HCT116 (cell line): Measurements from ENCODE around the gene GLT6D1. TPM values are rescaled to one million over a fixed set of nuclear protein-coding genes. Genes with fewer than 3 reads are reported as not detected.

ENCODE experiments used
- ATAC-seq: fragments of 200-7000 bp; cut with Tn5 transposase; 2 replicates; pipeline ENCODE4 v1.9.1; 2020; ENCODE audit warnings: mild to moderate bottlenecking, moderate library complexity
- BruUV-seq: library from RNA; stranded (reverse); fragments of 400-500 nt; replicated peaks from 2 replicates; lab custom pipeline; 2021; lab: Mats Ljungman, UMichigan
- CTCF ChIA-PET: fragments of 300-600 bp; sonication (Branson Sonifier 250); formaldehyde crosslinking; loops from one replicate; lab custom pipeline; 2021; ENCODE audit warnings: antibody characterized with exemption; lab: Charles Lee
- POLR2A ChIA-PET: fragments of 300-600, 350-600 bp; sonication (Branson Sonifier 250); formaldehyde crosslinking; loops from one replicate; lab custom pipeline; 2021; ENCODE audit warnings: antibody characterized with exemption; lab: Charles Lee
- RAD21 ChIA-PET, 2 experiments: fragments of 300-600 bp; sonication (Branson Sonifier 250); formaldehyde crosslinking; loops; one replicate each; lab custom pipeline; 2023; ENCODE audit warnings: low total read pairs in 2 of 2; ENCODE audit not compliant: uncharacterized antibody in 2 of 2, unreplicated experiment in 2 of 2, low non-redundant PET in 1 of 2; lab: Charles Lee
- DNase-seq: peaks from one replicate; pipeline ENCODE4 v3.0.0-alpha.2; 2010; ENCODE audit warnings: low read depth, low spot score
- H2AFZ ChIP-seq: fragments of 200-600 bp; shearing (Covaris generic), sonication (generic); 2 replicates; pipeline ENCODE4 v1.6.1; 2017; ENCODE audit warnings: low read depth, mixed run types, mixed read lengths, antibody characterized with exemption, low read length; ENCODE audit not compliant: poor library complexity, severe bottlenecking
- H3K27ac ChIP-seq: 2 replicates; pipeline ENCODE4 v1.5.1; 2012; ENCODE audit warnings: low read depth, low read length
- H3K27me3 ChIP-seq: fragments of 200-600 bp; sonication (generic); 2 replicates; pipeline ENCODE4 v1.6.1; 2016; ENCODE audit warnings: mixed run types, low read length, mixed read lengths; ENCODE audit not compliant: insufficient read depth
- H3K36me3 ChIP-seq, 2 experiments: fragments of 200-500 bp in 1 of 2; fragments of 200-600 bp in 1 of 2; sonication (Bioruptor generic) in 1 of 2; sonication (generic) in 1 of 2; 2 replicates each; pipeline versions ENCODE4 v1.5.1 to v1.6.1; 2014 to 2016; ENCODE audit warnings: low read length in 2 of 2, inconsistent platforms in 1 of 2, mixed read lengths in 1 of 2, mixed run types in 1 of 2; ENCODE audit not compliant: insufficient read depth in 2 of 2, control insufficient read depth in 1 of 2
- H3K4me1 ChIP-seq, 2 experiments: fragments of 200-600 bp in 1 of 2; sonication (generic) in 1 of 2; 2 replicates each; pipeline versions ENCODE4 v1.5.1 to v1.6.1; 2012 to 2017; ENCODE audit warnings: low read length in 2 of 2, inconsistent platforms in 1 of 2, mild to moderate bottlenecking in 1 of 2, mixed read lengths in 1 of 2, mixed run types in 1 of 2, moderate library complexity in 1 of 2; ENCODE audit not compliant: insufficient read depth in 2 of 2, control insufficient read depth in 1 of 2
- H3K4me2 ChIP-seq: fragments of 200-600 bp; sonication (generic); 2 replicates; pipeline ENCODE4 v1.6.1; 2017; ENCODE audit warnings: mixed run types, low read length, mixed read lengths
- H3K4me3 ChIP-seq, 2 experiments: fragments of 200-600 bp in 1 of 2; sonication (generic) in 1 of 2; replicated peaks in 1 of 2; 2 replicates each; pipeline ENCODE4 v1.5.1; 2011 to 2016; ENCODE audit warnings: low read length in 2 of 2, control low read depth in 1 of 2, low read depth in 1 of 2, mild to moderate bottlenecking in 1 of 2, mixed read lengths in 1 of 2, mixed run types in 1 of 2
- H3K79me2 ChIP-seq: fragments of 200-600 bp; sonication (generic); 2 replicates; pipeline ENCODE4 v1.6.1; 2017; ENCODE audit warnings: mild to moderate bottlenecking, mixed run types, low read length, moderate library complexity, mixed read lengths; ENCODE audit not compliant: insufficient read depth
- H3K9ac ChIP-seq: fragments of 200-600 bp; sonication (generic); 2 replicates; pipeline ENCODE4 v1.6.1; 2016; ENCODE audit warnings: low read length, mixed read lengths
- H3K9me2 ChIP-seq: fragments of 200-600 bp; sonication (generic), shearing (Covaris generic); 2 replicates; pipeline ENCODE4 v1.6.1; 2017; ENCODE audit warnings: mixed run types, mild to moderate bottlenecking, moderate library complexity; ENCODE audit not compliant: insufficient read depth
- H3K9me3 ChIP-seq, 2 experiments: fragments of 200-500 bp in 1 of 2; fragments of 200-600 bp in 1 of 2; sonication (Bioruptor generic) in 1 of 2; sonication (generic) in 1 of 2; 2 replicates each; pipeline ENCODE4 v1.6.1; 2014 to 2017; ENCODE audit warnings: low read length in 2 of 2, mixed read lengths in 2 of 2, inconsistent platforms in 1 of 2, low read depth in 1 of 2, mild to moderate bottlenecking in 1 of 2, mixed run types in 1 of 2, moderate library complexity in 1 of 2; ENCODE audit not compliant: control insufficient read depth in 1 of 2, insufficient read depth in 1 of 2
- H4K20me1 ChIP-seq: fragments of 200-600 bp; sonication (generic), shearing (Covaris generic); 2 replicates; pipeline ENCODE4 v1.6.1; 2017; ENCODE audit warnings: mixed run types, mild to moderate bottlenecking, moderate library complexity; ENCODE audit not compliant: insufficient read depth
- ATF3 ChIP-seq: IDR thresholded peaks from 2 replicates; pipeline ENCODE4 v1.6.1; 2012
- CBX3 ChIP-seq: IDR thresholded peaks from 2 replicates; pipeline ENCODE4 v1.6.1; 2012; ENCODE audit warnings: low read depth
- CEBPB ChIP-seq: IDR thresholded peaks from 2 replicates; pipeline ENCODE4 v1.6.1; 2012; ENCODE audit warnings: low read depth
- EGR1 ChIP-seq: IDR thresholded peaks from 2 replicates; pipeline ENCODE4 v1.6.1; 2012; ENCODE audit warnings: low read depth
- ELF1 ChIP-seq: IDR thresholded peaks from 2 replicates; pipeline ENCODE4 v1.6.1; 2012; ENCODE audit warnings: low read depth, borderline replicate concordance
- EZH2 ChIP-seq: fragments of 200-600 bp; sonication (generic); IDR thresholded peaks from 2 replicates; pipeline ENCODE4 v1.6.1; 2017; ENCODE audit warnings: antibody characterized with exemption, mixed run types
- EZH2phosphoT487 ChIP-seq: fragments of 200-600 bp; IDR thresholded peaks from 2 replicates; pipeline ENCODE4 v1.6.1; 2018; ENCODE audit warnings: antibody characterized with exemption, borderline replicate concordance
- FOSL1 ChIP-seq: IDR thresholded peaks from 2 replicates; pipeline ENCODE4 v1.6.1; 2012; ENCODE audit warnings: low read depth
- JUND ChIP-seq: IDR thresholded peaks from 2 replicates; pipeline ENCODE4 v1.6.1; 2012
- MAX ChIP-seq: IDR thresholded peaks from 2 replicates; pipeline ENCODE4 v1.6.1; 2012
- POLR2A ChIP-seq: IDR thresholded peaks from 2 replicates; pipeline ENCODE4 v1.7.0; 2011; ENCODE audit warnings: borderline replicate concordance; ENCODE audit not compliant: insufficient read depth, insufficient read length; ENCODE audit errors: extremely low read depth
- POLR2AphosphoS5 ChIP-seq: IDR thresholded peaks from 2 replicates; pipeline ENCODE4 v1.6.1; 2011; ENCODE audit warnings: mild to moderate bottlenecking, low read depth, low read length, moderate library complexity
- RAD21 ChIP-seq: IDR thresholded peaks from 2 replicates; pipeline ENCODE4 v1.6.1; 2012; ENCODE audit warnings: low read depth, mild to moderate bottlenecking
- SIN3A ChIP-seq: IDR thresholded peaks from 2 replicates; pipeline ENCODE4 v1.6.1; 2012; ENCODE audit warnings: low read depth
- SP1 ChIP-seq: IDR thresholded peaks from 2 replicates; pipeline ENCODE4 v1.6.1; 2012; ENCODE audit warnings: low read depth
- SRF ChIP-seq: IDR thresholded peaks from 2 replicates; pipeline ENCODE4 v1.6.1; 2012; ENCODE audit warnings: low read depth
- TCF7L2 ChIP-seq: IDR thresholded peaks from 2 replicates; pipeline ENCODE4 v1.7.0; 2011; ENCODE audit warnings: borderline replicate concordance, inconsistent platforms; ENCODE audit not compliant: insufficient read depth, insufficient read length; ENCODE audit errors: extremely low read depth
- YY1 ChIP-seq: IDR thresholded peaks from 2 replicates; pipeline ENCODE4 v1.6.1; 2011; ENCODE audit warnings: low read length, low read depth, moderate library complexity, mild to moderate bottlenecking; ENCODE audit not compliant: insufficient replicate concordance; ENCODE audit errors: extremely low read depth
- ZBTB33 ChIP-seq: IDR thresholded peaks from 2 replicates; pipeline ENCODE4 v1.6.1; 2011; ENCODE audit warnings: mild to moderate bottlenecking, low read length, moderate library complexity; ENCODE audit not compliant: insufficient replicate concordance; ENCODE audit errors: extremely low read depth
- ZFX ChIP-seq: fragments of 450-650 bp; IDR thresholded peaks from 2 replicates; pipeline ENCODE4 v1.6.1; 2017
- ZNF274 ChIP-seq: fragments of 200-500 bp; sonication (Bioruptor generic); IDR thresholded peaks from 2 replicates; pipeline ENCODE4 v1.6.1; 2014; ENCODE audit warnings: mild to moderate bottlenecking, low read depth, low read length, inconsistent platforms
- intact Hi-C: fragments of 100-400 bp; cut with micrococcal nuclease; formaldehyde crosslinking; loops from 2 replicates; pipeline ENCODE4 v1.10.0; 2022
- total RNA-seq: library from RNA; stranded (reverse); gene quantifications from one replicate; pipeline ENCODE4 v1.2.1, GENCODE V29; 2021; ENCODE audit not compliant: unreplicated experiment

Gene GLT6D1
- total RNA-seq, 1 experiment from 2014 or later: not detected

- Histone ChIP-seq H3K36me3 (no peaks in the 10 kb centered on the region), H3K27me3 (no peaks in the 10 kb centered on the region), H4K20me1 (no peaks in the 10 kb centered on the region), H3K9me2 (no peaks in the 10 kb centered on the region), H3K4me1 (no peaks in the 10 kb centered on the region), H3K9me3 (no peaks in the 10 kb centered on the region)
- BruUV-seq: no TSS peak
- ChIA-PET POLR2A (no interaction called here), RAD21 (no interaction called here)
- ATAC-seq: no peak
- no peak for TF ChIP-seq POLR2AphosphoS5
- no peak for TF ChIP-seq POLR2A
- no peak for TF ChIP-seq EZH2phosphoT487
- TF ChIP-seq EGR1: no peak
- no peak for TF ChIP-seq EZH2
- TF ChIP-seq TCF7L2: no peak
- TF ChIP-seq MAX: no peak
- no peak for TF ChIP-seq FOSL1
- no peak for TF ChIP-seq CEBPB
- TF ChIP-seq, all 23 proteins: peak for 0
- no peak overlapping the region for H3K4me3 ChIP-seq
- no peak overlapping the region for H2AFZ ChIP-seq
- H3K9ac ChIP-seq: no peak overlapping the region
- H3K4me2 ChIP-seq: no peak overlapping the region
- intact Hi-C loops: no loop called here
- CTCF ChIA-PET: no interaction called here
- no peaks in the 10 kb centered on the region for H3K79me2 ChIP-seq
- H3K27ac ChIP-seq: no peak overlapping the region
- no peak for DNase-seq
These were observed 16.8 kb downstream of the GLT6D1 start for GRCh38 chr9:135622415-135623020.

- H3K79me2 ChIP-seq: no peaks in the 10 kb centered on the region
- no peaks in the 10 kb centered on the region for H3K9me2 ChIP-seq
- CTCF ChIA-PET: no interaction called here
- H3K9me3 ChIP-seq: no peaks in the 10 kb centered on the region
- H3K4me2 ChIP-seq: no peak overlapping the region
- no peak for ATAC-seq
- TF ChIP-seq FOSL1 (no peak), JUND (no peak), EGR1 (no peak), CBX3 (no peak), ELF1 (no peak), POLR2A (no peak), YY1 (no peak), ATF3 (no peak), ZNF274 (no peak), ZFX (no peak), SIN3A (no peak), TCF7L2 (no peak), SRF (no peak), EZH2phosphoT487 (no peak), ZBTB33 (no peak), POLR2AphosphoS5 (no peak), RAD21 (no peak), SP1 (no peak)
- TF ChIP-seq, all 23 proteins: peak for 0
- ChIA-PET RAD21 (no interaction called here), POLR2A (no interaction called here)
- H3K27me3 ChIP-seq: no peaks in the 10 kb centered on the region
- no peak overlapping the region for H3K9ac ChIP-seq
- no peak overlapping the region for H2AFZ ChIP-seq
- no peaks in the 10 kb centered on the region for H3K4me1 ChIP-seq
- H3K27ac ChIP-seq: no peak overlapping the region
- DNase-seq: no peak
- no peaks in the 10 kb centered on the region for H4K20me1 ChIP-seq
- intact Hi-C loops: no loop called here
- H3K36me3 ChIP-seq: no peaks in the 10 kb centered on the region
- no peak overlapping the region for H3K4me3 ChIP-seq
- no TSS peak for BruUV-seq
These were observed 18.8 kb downstream of the GLT6D1 start for GRCh38 chr9:135620558-135620957.
